IPS-NIHi7 (cell line): ENCODE results near the gene DDX41.
"Not testable (repeated sequence)": the region's sequence is repeated elsewhere in the genome, so short reads cannot be mapped to it uniquely, and the experiment has no call there.

ENCODE experiments used
- DNase-seq: peaks from one replicate; pipeline ENCODE4 v3.0.0; 2012; ENCODE audit warnings: mixed read lengths; ENCODE audit errors: extremely low spot score

DDX41 gene

GRCh38 chr5:177537389-177538361, 20.9 kb upstream of the DDX41 start:
- no peak for DNase-seq

GRCh38 chr5:177536386-177536785, 19.6 kb upstream of the DDX41 start:
- no peak for DNase-seq

- no peak for DNase-seq
These were observed 18.4 kb upstream of the DDX41 start for GRCh38 chr5:177535125-177535524.

GRCh38 chr5:177534433-177534832, 17.7 kb upstream of the DDX41 start:
- DNase-seq: not testable (repeated sequence)

GRCh38 chr5:177531209-177531940, 14.6 kb upstream of the DDX41 start:
- DNase-seq: no peak

GRCh38 chr5:177530638-177531037, 13.9 kb upstream of the DDX41 start:
- no peak for DNase-seq

- no peak for DNase-seq
These were observed 12.8 kb upstream of the DDX41 start for GRCh38 chr5:177529247-177530203.

- DNase-seq: no peak
These were observed 11.9 kb upstream of the DDX41 start for GRCh38 chr5:177528631-177529030.

- no peak for DNase-seq
These were observed 10.8 kb upstream of the DDX41 start for GRCh38 chr5:177527595-177527994.

- no peak for DNase-seq
These were observed 10.0 kb upstream of the DDX41 start for GRCh38 chr5:177526791-177527190.

- DNase-seq: no peak
These were observed 9.4 kb upstream of the DDX41 start for GRCh38 chr5:177526191-177526590.

- no peak for DNase-seq
These were observed 8.3 kb upstream of the DDX41 start for GRCh38 chr5:177524941-177525655.

- DNase-seq: no peak
These were observed 7.8 kb upstream of the DDX41 start for GRCh38 chr5:177524539-177524900.

- no peak for DNase-seq
These were observed 7.2 kb upstream of the DDX41 start for GRCh38 chr5:177523711-177524538.

GRCh38 chr5:177520916-177521513, 4.3 kb upstream of the DDX41 start:
- no peak for DNase-seq

GRCh38 chr5:177520271-177520670, 3.5 kb upstream of the DDX41 start:
- DNase-seq: no peak

- no peak for DNase-seq
These were observed 2.9 kb upstream of the DDX41 start for GRCh38 chr5:177519463-177520235.

GRCh38 chr5:177515580-177515979, 1.2 kb downstream of the DDX41 start:
- DNase-seq: no peak

GRCh38 chr5:177514541-177514940, 2.2 kb downstream of the DDX41 start:
- DNase-seq: no peak
